ENCODE results near the gene RNPS1.
A peak's percentile ranks its signal among the peaks of the same experiment; 100 is the strongest.

RNPS1 gene

GRCh38 chr16:2226245-2226793 lies 41.6 kb downstream of the RNPS1 start:
- no peak overlapping the region for H3K4me2 ChIP-seq (ENCODE audit: low read length)
- H3K36me3 ChIP-seq (replicated peaks; ENCODE audit: low read depth, low read length), result peaks cover 2% of the 10 kb centered on the region
- H3K27ac ChIP-seq (ENCODE audit: low read length), result no peak overlapping the region

DNA sequence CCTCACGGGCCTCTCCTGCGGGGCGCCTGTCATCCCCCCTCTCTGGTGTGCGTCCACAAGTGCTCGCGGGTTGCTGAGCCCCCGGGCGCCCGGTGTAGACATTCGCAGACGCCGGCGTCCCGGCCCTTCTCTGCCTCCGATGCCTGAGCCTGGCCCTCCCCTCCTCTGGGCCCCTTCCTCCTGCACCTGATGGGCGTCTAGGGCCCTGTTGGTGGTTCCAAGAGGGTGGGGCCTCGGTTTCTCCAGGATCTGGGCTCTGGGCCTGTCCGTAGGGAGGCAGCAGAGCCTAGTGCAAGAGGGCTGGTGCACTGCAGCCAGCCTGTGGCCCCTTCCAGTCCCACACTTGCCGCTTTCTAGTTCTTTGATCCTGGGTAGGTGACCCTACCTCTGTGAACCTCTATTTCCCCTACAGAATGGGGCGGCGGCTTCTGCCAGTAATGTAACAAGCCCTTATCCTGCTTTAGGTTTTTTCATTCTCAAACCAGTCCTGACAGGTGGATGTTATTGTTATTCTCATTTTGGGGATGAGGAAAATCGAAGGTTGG lies 43.9 kb downstream of the RNPS1 start:
- H4K20me1 ChIP-seq (ENCODE audit: insufficient read depth, low read length), result peaks cover 13% of the 10 kb centered on the region
- H3K27me3 ChIP-seq (ENCODE audit: low read depth, low read length), result no peaks in the 10 kb centered on the region
- peak overlapping the region; percentile 86 for H3K9ac ChIP-seq (ENCODE audit: low read length)
- peak overlapping the region; percentile 51 for H3K27ac ChIP-seq (ENCODE audit: low read length)
- peak overlapping the region; percentile 92 for H3K4me3 ChIP-seq (ENCODE audit: low read length)
- no peak for TF ChIP-seq CTCF (IDR thresholded peaks at IDR 0.05; ENCODE audit: low read depth, low read length)
- TF ChIP-seq EZH2phosphoT487 (IDR thresholded peaks at IDR 0.05; ENCODE audit: low read depth), result no peak
- H2AFZ ChIP-seq (ENCODE audit: low read depth, low read length), result peak overlapping the region; percentile 16; the same call in 1 of the 2 replicates
- peak overlapping the region; percentile 89 for H3K4me2 ChIP-seq (ENCODE audit: low read length)
- H3K36me3 ChIP-seq (replicated peaks; ENCODE audit: low read depth, low read length), result peaks cover 2% of the 10 kb centered on the region
- H3K9me3 ChIP-seq (ENCODE audit: insufficient read depth, low read length), result no peaks in the 10 kb centered on the region
- peaks cover 49% of the 10 kb centered on the region for H3K79me2 ChIP-seq (ENCODE audit: low read length)
- H3K4me1 ChIP-seq (ENCODE audit: low read length), result peaks cover 5% of the 10 kb centered on the region; the same call in 1 of the 2 replicates

More at GRCh38 chr16:2226245-2226793, 41.6 kb downstream of the RNPS1 start:
- H4K20me1 ChIP-seq (ENCODE audit: insufficient read depth, low read length), result peaks cover 13% of the 10 kb centered on the region
- no peak overlapping the region for H3K9ac ChIP-seq (ENCODE audit: low read length)
- no peaks in the 10 kb centered on the region for H3K9me3 ChIP-seq (ENCODE audit: insufficient read depth, low read length)
- H2AFZ ChIP-seq (ENCODE audit: low read depth, low read length), result no peak overlapping the region
- TF ChIP-seq EZH2phosphoT487 (IDR thresholded peaks at IDR 0.05; ENCODE audit: low read depth), result no peak
- no peak for TF ChIP-seq CTCF (IDR thresholded peaks at IDR 0.05; ENCODE audit: low read depth, low read length)
- H3K4me1 ChIP-seq (ENCODE audit: low read length), result peaks cover 5% of the 10 kb centered on the region; the same call in 1 of the 2 replicates
- no peak overlapping the region for H3K4me3 ChIP-seq (ENCODE audit: low read length)
- peaks cover 50% of the 10 kb centered on the region for H3K79me2 ChIP-seq (ENCODE audit: low read length)
- no peaks in the 10 kb centered on the region for H3K27me3 ChIP-seq (ENCODE audit: low read depth, low read length)

DNA sequence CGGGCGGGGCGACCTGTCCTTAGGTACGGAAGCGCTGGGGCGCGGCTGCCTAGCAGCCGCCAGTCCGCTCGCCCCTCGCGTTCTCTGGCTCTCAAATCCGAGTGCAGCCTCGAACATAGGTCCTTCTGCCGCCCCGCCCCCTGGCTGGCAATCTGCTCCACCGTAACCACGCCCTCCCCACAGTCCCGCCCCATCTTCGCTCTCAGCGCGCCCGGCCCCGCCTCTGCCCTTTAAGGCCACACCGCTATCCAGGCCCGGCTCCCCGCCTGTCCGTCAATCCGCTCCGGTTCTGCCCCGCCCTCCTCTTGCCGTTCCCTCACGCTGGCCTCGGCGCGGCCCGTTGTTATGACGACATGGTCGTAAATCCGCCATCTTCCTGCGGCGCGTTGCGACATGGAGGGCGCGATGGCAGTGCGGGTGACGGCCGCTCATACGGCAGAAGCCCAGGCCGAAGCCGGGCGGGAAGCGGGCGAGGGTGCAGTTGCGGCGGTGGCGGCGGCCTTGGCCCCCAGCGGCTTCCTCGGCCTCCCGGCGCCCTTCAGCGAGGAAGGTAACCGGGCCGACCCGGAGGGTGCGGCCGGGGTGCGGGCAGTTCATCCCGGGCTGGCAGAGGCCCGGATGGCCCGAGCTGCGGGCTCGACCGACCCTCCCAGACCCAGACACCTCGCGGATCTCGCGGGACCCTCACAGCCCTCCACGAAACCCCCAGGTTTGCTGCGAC lies 44.5 kb downstream of the RNPS1 start, which contains the start of gene E4F1:
Gene E4F1, plus strand, starts transcription at position 371 of the 721 bp plus-strand sequence. Its CDS starts 23 bp downstream, at position 394.
- Histone ChIP-seq H4K20me1 (ENCODE audit: insufficient read depth, low read length) (peaks cover 13% of the 10 kb centered on the region), H3K4me3 (ENCODE audit: low read length) (peak within 1 kb of the TSS; percentile 92), H3K4me2 (ENCODE audit: low read length) (peak within 1 kb of the TSS; percentile 89), H3K9me3 (ENCODE audit: insufficient read depth, low read length) (no peaks in the 10 kb centered on the region), H3K27ac (ENCODE audit: low read length) (peak within 1 kb of the TSS; percentile 51), H3K9ac (ENCODE audit: low read length) (peak within 1 kb of the TSS; percentile 86), H3K4me1 (ENCODE audit: low read length) (peaks cover 5% of the 10 kb centered on the region; the same call in 1 of the 2 replicates), H2AFZ (ENCODE audit: low read depth, low read length) (peak within 1 kb of the TSS; percentile 78; the same call in 1 of the 2 replicates), H3K27me3 (ENCODE audit: low read depth, low read length) (no peaks in the 10 kb centered on the region), H3K79me2 (ENCODE audit: low read length) (peaks cover 46% of the 10 kb centered on the region), H3K36me3 (replicated peaks; ENCODE audit: low read depth, low read length) (peaks cover 2% of the 10 kb centered on the region)
- no peak for TF ChIP-seq CTCF (IDR thresholded peaks at IDR 0.05; ENCODE audit: low read depth, low read length)

GRCh38 chr16:2216330-2216729 lies 51.6 kb downstream of the RNPS1 start:
- no peak overlapping the region for H3K9ac ChIP-seq (ENCODE audit: low read length)
- H3K27me3 ChIP-seq (ENCODE audit: low read depth, low read length), result no peaks in the 10 kb centered on the region
- H3K4me2 ChIP-seq (ENCODE audit: low read length), result peak overlapping the region; percentile 36
- H4K20me1 ChIP-seq (ENCODE audit: insufficient read depth, low read length), result peaks cover 7% of the 10 kb centered on the region
- H3K27ac ChIP-seq (ENCODE audit: low read length), result no peak overlapping the region
- peak overlapping the region; percentile 84 for H3K4me3 ChIP-seq (ENCODE audit: low read length)
- peaks cover 10% of the 10 kb centered on the region for H3K36me3 ChIP-seq (replicated peaks; ENCODE audit: low read depth, low read length)
- H3K79me2 ChIP-seq (ENCODE audit: low read length), result peaks cover 20% of the 10 kb centered on the region
- peaks cover 12% of the 10 kb centered on the region for H3K4me1 ChIP-seq (ENCODE audit: low read length)
- H3K9me3 ChIP-seq (ENCODE audit: insufficient read depth, low read length), result no peaks in the 10 kb centered on the region
- no peak for TF ChIP-seq CTCF (IDR thresholded peaks at IDR 0.05; ENCODE audit: low read depth, low read length)
- no peak for TF ChIP-seq EZH2phosphoT487 (IDR thresholded peaks at IDR 0.05; ENCODE audit: low read depth)
- H2AFZ ChIP-seq (ENCODE audit: low read depth, low read length), result no peak overlapping the region

Data from OCI-LY3 (cell line).